Astrocyte of the hippocampus (primary cell): ENCODE measurements around the gene ZNF57.
"Not testable (repeated sequence)": the region's sequence is repeated elsewhere in the genome, so short reads cannot be mapped to it uniquely, and the experiment has no call there.

Source experiments
- DNase-seq: peaks from one replicate; pipeline ENCODE4 v3.0.0; 2011; ENCODE audit warnings: low read depth, low spot score

The ZNF57 gene

GRCh38 chr19:2896694-2897093 is 4.0 kb upstream of the ZNF57 start:
- no peak for DNase-seq

GRCh38 chr19:2902590-2903218 is 2.0 kb downstream of the ZNF57 start:
- no peak for DNase-seq

DNA sequence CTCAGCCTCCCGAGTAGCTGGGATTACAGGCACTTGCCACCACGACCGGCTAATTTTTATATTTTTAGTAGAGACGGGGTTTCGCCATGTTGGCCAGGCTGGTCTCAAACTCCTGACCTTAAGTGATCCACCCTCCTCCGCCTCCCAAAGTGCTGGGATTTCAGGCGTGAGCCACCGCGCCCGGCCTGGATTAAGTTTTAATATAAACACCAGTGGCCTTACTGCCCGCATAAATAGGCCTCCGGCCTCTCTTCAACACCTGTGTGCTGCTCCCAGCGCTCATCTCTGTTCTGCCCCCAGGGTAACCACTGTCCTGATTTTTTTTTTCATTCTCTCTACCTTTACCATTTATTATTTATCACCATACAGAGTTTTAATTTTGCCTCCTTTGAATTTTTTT is 2.6 kb downstream of the ZNF57 start:
- DNase-seq, result not testable (repeated sequence)

DNA sequence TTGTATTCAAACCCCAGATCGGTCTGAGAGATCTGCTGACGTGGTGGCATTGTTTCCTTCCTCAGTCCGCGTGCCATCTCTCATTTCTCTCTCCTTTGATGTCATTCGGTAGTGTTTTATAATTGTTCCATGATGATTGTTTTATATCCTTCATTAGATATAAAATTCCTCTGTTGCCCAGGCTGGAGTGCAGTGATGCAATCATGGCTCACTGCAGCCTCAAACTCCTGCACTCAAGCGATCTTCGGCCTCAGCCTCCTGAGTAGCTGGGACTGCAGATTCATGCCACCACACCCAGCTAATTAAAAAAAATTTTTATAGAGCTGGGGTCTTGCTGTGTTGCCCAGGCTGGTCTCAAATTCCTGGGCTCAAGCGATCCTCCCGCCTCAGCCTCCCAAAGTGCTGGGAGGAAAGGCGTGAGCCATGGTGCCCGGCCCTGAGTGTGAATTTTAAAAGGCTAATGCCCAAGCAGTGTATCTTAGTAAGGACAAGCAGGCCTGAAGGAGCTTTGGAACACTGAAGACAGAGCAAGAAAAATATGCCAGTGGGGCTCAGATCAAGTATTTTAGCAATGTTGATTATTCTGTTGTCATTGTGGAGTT is 5.3 kb downstream of the ZNF57 start:
- DNase-seq, result no peak

DNA sequence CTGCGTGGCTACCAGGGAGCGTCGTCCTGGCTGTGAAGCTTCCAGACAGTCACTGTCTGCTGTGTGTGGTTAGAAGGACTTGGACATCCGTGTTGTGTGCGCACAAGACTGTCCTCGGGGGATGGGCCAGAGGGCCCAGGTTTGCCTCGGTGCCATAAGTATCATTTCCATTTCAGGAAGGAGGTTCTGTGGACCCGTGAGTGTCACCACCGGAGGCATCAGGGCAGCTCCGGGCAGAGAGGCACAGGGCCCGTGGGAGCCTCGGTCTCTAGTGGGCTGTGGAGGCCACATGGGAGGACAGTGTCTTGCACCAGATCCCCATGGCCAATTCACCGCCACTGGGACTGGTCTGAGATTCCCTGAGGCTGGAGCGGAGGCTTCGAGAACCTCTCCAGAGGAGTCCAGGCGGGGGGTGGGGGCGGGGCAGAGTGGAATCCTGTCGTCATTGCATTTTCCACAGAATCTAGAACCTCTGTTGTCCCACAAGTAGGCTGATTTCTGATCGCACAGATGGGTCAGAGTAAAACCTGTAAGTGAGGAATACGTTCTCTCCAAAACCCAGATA is 6.0 kb downstream of the ZNF57 start:
- DNase-seq, result no peak

DNA sequence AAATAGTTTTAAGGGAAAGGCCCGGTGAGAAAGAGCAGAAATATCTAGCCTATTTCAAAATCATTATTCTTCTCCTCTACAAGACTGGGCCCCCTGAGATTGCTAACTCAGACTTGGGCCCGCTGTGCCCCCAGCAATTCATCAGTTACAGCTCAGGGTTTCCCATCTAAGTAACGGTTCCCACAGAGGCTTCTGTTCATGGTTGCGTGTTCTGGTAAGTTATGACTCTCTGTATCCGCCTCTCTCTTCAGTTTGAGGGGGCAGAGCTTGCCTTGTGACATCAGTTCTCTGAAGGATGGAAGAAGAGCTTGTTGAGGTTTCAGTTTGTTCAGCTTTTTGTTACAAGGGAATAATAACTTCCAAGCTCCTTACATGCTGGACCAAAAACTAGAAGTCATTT is 11.6 kb downstream of the ZNF57 start:
- no peak for DNase-seq

- no peak for DNase-seq
These were observed 16.8 kb downstream of the ZNF57 start for GRCh38 chr19:2917275-2918184.

- DNase-seq, result no peak
These were observed 22.3 kb downstream of the ZNF57 start for GRCh38 chr19:2922987-2923386.

GRCh38 chr19:2923510-2923909 is 22.8 kb downstream of the ZNF57 start:
- peak; percentile 28 for DNase-seq

- DNase-seq, result no peak
These were observed 25.8 kb downstream of the ZNF57 start for GRCh38 chr19:2926341-2927031.

DNA sequence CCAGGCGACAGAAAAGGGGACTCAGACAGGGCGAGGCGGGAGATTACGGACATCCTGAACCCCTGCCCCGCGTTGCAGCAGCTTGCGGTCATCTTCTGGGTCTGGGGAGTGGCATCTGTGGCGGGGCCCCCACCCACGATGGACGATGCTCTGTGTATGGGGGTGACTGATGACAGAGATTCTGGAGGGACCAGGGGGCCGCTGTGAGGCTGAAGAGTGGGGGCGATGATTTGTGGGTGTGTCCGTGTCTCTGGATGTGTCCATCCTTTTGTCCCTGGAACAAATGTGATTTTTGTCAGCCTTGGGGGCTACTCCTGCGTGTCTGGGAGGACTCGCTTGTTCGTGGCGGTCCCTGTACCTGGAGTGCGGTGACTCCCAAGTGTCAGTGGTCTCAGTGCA is 26.3 kb downstream of the ZNF57 start:
- no peak for DNase-seq

GRCh38 chr19:2933490-2933910 is 32.8 kb downstream of the ZNF57 start:
- no peak for DNase-seq

- not testable (repeated sequence) for DNase-seq
These were observed 35.1 kb downstream of the ZNF57 start for GRCh38 chr19:2935863-2936262.

DNA sequence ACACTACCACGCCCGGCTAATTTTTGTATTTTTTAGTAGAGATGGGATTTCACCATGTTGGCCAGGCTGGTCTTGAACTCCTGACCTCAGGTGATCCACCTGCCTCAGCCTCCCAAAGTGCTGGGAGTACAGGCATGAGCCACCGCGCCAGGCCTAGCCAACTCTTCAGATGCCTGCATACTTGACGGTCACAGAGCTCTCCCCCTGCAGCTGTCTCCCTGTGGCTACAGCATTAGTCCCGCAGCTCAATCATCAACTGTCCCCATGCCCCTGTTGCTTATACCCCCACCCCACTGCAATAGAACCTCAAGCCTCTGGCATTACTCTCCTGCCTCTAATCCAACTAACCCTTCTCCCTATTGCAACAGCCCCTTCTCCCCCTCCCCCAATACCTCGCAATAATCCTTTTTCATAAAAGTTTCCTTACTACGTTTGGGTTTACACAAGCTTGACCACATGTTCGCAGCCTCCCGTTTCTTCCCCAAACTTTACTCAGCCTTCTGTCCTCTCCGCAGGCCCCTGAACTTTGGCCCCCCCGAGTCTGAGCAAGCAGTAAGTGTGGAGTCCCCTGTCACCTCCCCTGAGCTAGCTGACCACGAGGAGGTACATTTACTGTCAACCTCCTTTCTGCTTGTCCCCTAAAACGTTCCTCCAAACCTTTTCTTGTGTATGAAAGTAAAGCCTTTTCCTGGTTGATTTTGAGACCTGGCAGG is 42.4 kb downstream of the ZNF57 start:
- DNase-seq, result no peak

DNA sequence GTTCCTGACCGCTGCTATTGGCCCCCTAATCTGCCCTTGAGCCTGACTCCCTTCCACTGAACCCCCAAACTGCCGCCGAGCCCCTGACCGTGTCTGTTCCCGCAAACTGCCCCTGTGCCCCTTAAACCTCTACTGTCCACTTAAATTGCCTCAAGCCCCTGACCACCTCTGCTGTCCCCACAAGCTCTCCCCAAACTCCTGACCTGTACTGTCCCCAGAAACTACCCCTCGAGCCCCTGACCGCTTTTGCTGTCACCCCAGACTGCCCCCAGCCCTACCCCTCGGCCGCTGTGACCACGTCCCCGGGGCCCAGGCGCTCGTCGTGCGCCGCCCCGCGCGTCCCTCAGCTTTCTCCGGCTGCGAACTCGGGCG is 43.7 kb downstream of the ZNF57 start:
- no peak for DNase-seq

DNA sequence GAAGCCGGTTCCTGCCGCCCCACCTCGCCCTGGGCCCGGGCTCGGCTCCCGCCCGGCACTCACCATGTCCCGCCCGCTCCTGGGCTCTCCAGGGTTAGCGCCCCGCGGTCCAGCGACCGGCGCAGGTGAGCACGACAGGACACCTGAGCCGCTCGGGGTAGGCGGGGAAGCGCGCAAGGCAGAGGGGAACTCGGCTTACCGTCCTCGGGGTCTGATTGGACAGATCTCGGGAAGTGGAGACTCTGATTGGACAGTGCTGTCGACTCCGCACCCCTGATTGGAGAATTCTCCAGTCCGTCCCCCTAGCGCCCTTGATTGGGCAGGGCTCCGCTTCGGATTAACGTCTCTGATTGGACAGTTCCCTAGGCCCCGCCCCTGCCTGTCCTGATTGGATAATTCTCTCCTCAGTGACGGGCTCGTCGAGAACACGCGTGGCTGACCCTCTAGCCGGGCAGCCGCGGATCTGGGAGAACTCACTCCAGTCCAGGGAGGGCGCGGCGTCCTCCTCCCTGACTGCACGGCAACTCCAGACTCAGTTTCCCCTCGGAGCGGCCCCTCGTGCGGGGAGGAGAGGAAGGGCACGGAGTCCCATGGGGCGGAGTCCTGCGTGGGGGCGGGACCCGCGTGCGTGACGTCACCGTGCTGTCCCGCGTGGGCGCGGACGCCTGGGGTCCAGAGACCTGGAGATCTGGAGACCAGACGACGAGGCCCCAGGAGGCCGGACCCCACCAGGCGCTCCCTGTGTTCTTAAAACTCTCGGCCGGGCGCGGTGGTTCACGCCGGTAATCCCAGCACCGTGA is 44.2 kb downstream of the ZNF57 start, which contains the start of gene ZNF77:
TSS of gene ZNF77 (minus strand) at position 197 of the 800 bp plus-strand sequence. CDS start at position 66, 131 bp downstream.
- peak; percentile 99 for DNase-seq

DNA sequence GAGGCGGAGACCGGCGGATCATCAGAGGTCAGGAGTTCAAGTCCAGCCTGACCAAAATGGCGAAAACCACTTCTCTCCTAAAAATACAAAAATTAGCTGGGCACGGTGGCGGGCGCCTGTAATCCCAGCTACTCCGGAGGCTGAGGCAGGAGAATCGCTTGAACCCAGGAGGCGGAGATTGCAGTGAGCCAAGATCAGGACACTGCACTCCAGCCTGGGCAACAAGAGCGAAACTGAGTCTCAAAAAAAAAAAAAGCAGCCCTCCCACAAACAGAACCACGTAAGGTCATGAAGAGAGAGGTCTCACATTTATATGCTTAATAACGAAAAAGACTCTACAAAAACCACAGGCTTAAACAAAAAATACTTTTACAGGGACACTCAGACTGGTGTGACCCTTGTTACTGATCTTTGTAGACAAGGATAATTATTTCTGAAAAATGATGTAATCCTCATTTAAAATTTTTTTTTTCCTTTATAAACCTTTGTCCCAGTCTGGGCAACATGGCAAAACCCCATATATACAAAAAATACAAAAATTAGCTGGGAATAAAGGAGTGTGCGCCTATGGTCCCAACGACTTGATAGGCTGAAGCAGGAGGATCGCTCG is 45.0 kb downstream of the ZNF57 start:
- DNase-seq, result no peak

GRCh38 chr19:2949939-2950285 is 49.2 kb downstream of the ZNF57 start:
- peak; percentile 34 for DNase-seq

DNA sequence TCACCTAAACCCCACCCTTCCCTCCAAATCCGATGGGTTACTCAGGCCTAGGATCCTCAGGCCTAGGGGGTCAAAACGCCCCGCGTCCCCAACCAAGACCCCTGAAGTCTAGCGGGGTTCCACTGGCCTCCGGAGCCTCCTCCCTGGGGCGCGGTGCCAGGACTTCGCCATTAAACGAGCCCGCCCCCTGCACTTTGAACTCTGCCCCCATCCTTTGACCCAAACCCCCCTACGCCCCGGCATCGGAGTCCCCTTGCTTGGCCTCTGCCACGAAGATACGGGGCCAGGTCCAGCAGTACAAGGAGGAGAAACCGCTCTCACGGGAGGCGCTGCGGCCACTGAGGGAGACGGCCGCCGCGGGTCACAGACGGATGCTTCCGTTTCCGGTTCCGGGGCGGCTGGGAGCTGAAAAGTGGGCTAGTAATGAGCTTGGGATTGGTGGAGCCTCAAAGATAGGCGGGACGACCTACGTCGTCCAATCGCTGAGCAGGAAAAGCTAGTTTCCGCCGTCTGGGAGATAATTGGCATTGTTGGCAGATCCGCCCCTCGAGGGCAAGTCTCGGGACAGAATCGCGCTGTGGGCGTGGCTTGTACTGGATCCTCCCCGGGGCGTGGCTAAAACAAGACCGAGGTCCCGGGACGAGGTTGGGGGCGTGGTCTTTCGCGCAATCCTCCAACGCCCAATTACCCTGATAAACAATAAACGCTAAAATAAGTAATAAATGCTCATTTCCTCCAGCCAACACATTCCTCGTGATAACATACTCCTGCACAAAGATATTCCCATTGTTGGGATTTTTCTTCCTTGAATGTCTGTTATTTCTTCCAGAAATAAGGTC is 49.8 kb downstream of the ZNF57 start:
- DNase-seq, result peak; percentile 100
